Adrenal gland (tissue), 5 donors: Measurements from ENCODE around the gene SLX4.

Source experiments
- POLR2A ChIP-seq, 2 donors: fragments of 450-650 bp; IDR thresholded peaks; one replicate each; pipeline ENCODE4 v1.6.1; 2017; ENCODE audit warnings: antibody characterized with exemption in 2 of 2, mild to moderate bottlenecking in 2 of 2, moderate library complexity in 1 of 2
- TF ChIP-seq, protein P1 (sequence below), 6 experiments: fragments of 450-650 bp in 4 of 6; fragments of 200-600 bp in 2 of 6; sonication (generic) in 1 of 6; IDR thresholded peaks; 1 replicate in 5 of 6; 2 replicates in 1 of 6; pipeline versions ENCODE4 v1.5.1 to v1.8.0; 2016 to 2021; ENCODE audit warnings: antibody characterized with exemption in 6 of 6, mild to moderate bottlenecking in 2 of 6, moderate library complexity in 1 of 6
- donor health status: DM: no; HTN: no; CAD: no.

DNA sequence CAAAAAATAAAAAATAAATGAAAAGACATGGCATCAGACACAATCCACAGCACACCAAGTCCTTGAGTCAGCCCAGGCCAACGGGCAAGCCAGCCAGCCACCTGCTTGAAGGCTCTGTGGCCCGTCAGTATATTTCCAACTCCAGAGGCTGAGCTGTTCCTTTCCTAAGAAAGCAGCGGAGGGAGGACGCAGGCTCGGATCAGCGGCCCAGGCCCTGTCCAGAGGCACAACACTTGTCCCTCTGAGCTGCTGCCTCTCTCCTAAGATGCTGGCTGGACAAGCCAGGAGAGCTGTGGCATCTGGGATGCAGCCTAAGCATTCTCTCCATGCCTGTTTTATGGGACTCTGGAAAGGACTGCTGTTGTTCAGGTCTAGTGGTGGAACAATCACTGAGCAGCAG is 19.4 kb downstream of the SLX4 start:
- TF ChIP-seq, protein P1, sequence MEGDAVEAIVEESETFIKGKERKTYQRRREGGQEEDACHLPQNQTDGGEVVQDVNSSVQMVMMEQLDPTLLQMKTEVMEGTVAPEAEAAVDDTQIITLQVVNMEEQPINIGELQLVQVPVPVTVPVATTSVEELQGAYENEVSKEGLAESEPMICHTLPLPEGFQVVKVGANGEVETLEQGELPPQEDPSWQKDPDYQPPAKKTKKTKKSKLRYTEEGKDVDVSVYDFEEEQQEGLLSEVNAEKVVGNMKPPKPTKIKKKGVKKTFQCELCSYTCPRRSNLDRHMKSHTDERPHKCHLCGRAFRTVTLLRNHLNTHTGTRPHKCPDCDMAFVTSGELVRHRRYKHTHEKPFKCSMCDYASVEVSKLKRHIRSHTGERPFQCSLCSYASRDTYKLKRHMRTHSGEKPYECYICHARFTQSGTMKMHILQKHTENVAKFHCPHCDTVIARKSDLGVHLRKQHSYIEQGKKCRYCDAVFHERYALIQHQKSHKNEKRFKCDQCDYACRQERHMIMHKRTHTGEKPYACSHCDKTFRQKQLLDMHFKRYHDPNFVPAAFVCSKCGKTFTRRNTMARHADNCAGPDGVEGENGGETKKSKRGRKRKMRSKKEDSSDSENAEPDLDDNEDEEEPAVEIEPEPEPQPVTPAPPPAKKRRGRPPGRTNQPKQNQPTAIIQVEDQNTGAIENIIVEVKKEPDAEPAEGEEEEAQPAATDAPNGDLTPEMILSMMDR (IDR thresholded peaks at IDR 0.05) = no peak
- TF ChIP-seq POLR2A (IDR thresholded peaks at IDR 0.05) = no peak
